Spleen (tissue), 3 donors: ENCODE measurements around the gene ZNF467.

Experiments used
- POLR2A ChIP-seq, 3 donors: fragments of 450-650 bp; IDR thresholded peaks; one replicate each; pipeline ENCODE4 v1.5.1; 2017; ENCODE audit warnings: antibody characterized with exemption in 3 of 3, mild to moderate bottlenecking in 1 of 3
- POLR2AphosphoS5 ChIP-seq, 3 donors: sonication (generic); formaldehyde crosslinking; IDR thresholded peaks; one replicate each; pipeline ENCODE4 v1.5.1; 2017; ENCODE audit warnings: antibody characterized with exemption in 3 of 3

DNA sequence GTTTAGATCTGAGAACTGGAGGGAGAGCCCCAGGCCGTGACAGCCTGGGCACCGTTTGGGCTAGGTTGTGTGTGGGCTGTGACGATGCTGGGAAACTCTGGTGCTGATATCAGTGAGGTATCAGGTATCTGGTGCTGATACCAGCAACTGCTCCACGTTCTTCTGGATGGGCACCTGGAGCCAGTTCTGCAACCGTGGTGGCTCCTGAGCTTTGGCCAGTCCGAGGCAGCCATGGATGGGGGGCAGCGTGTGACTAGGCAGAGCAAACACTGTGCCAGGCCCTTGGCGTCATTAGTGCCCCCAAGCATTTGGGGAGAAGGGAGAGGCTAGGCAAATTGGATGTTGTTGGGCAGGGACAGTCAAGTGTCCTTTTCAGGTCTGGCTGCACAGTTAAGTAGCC, 57.9 kb downstream of the ZNF467 start:
- TF ChIP-seq POLR2AphosphoS5 (IDR thresholded peaks at IDR 0.05) (no peak), POLR2A (IDR thresholded peaks at IDR 0.05) (no peak)
